GM20000 (cell line): ENCODE results near the gene PMM2.

Experiments
- DNase-seq: peaks from one replicate; pipeline ENCODE4 v3.0.0; 2012; ENCODE audit warnings: low spot score
- TF ChIP-seq, protein P1 (sequence below): IDR thresholded peaks from 2 replicates; pipeline ENCODE4 v1.5.1; 2012; ENCODE audit warnings: mild to moderate bottlenecking, control low read depth; ENCODE audit errors: extremely low read depth, missing control alignments

PMM2 gene

DNA sequence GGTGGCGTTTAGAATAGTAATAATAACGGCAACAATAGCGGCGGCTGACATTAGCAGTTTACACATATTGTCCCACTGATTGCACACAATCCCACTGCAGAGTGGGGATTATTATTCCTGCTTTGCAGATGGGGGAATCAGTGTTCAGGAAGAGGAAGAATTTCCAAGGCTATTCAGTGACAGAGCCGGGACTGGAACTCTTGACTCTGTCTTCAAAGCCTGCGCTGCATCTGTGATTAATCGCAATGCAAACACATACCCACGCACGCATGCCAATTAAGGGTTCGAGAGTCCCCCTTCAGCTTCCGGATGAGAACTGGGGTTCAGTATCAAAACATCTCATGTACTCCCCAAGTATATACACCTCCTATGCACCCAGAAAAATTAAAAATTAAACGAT lies 29.4 kb upstream of the PMM2 start:
- no peak for DNase-seq
- TF ChIP-seq, protein P1, sequence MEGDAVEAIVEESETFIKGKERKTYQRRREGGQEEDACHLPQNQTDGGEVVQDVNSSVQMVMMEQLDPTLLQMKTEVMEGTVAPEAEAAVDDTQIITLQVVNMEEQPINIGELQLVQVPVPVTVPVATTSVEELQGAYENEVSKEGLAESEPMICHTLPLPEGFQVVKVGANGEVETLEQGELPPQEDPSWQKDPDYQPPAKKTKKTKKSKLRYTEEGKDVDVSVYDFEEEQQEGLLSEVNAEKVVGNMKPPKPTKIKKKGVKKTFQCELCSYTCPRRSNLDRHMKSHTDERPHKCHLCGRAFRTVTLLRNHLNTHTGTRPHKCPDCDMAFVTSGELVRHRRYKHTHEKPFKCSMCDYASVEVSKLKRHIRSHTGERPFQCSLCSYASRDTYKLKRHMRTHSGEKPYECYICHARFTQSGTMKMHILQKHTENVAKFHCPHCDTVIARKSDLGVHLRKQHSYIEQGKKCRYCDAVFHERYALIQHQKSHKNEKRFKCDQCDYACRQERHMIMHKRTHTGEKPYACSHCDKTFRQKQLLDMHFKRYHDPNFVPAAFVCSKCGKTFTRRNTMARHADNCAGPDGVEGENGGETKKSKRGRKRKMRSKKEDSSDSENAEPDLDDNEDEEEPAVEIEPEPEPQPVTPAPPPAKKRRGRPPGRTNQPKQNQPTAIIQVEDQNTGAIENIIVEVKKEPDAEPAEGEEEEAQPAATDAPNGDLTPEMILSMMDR, result no peak

DNA sequence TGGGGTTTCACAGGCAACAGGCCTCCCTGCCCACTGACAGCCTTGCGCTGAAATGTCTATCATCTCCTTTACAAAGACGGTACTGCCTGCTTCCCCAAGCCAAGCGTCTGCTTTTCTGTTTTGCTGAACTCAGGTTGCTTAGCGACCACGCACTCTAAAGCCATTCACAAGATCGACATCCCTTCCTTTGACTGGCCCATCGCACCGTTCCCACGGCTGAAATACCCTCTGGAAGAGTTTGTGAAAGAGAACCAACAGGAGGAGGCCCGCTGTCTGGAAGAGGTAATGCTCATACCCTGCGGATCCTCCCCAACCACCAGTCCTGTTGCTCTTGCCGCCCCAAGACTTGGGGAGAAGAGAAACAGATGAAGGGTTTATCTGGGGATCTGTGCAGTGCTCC lies 28.9 kb upstream of the PMM2 start:
- TF ChIP-seq, protein P1, result no peak
- no peak for DNase-seq

DNA sequence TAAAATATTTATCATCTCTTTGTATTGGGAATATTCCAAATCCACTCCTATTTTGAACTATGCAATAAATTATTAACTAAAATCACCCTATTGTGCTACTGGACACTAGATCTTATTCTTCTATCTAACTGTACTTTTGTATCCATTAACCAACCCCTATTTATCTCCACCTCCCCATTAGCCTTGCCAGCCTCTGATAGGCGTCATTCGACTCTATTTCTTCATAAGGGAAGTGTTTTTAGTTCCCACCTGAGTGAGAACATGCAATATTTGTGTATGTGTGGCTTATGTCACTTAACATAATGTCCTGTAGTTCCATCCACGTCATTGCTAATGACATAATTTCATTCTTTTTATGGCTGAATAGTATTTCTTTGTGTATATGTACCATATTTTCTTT lies 24.1 kb upstream of the PMM2 start:
- DNase-seq, result no peak
- TF ChIP-seq, protein P1, result no peak

DNA sequence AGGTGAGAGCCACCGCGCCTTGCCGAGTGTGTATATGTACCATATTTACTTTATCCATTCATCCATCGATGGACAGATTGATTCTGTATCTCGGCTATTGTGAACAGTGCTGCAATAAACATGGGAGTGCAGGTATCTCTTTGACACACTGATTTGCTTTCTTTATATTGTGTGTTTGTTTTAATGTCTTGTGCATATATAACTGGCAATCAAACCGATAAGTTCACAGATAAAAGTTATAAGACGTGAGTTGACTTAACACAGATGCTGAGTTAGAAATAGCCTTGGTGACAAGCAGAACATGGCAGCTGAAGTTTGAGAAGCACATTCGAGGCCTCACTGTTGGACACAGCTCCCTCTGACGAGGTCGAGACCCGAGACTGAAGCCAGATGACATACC lies 23.4 kb upstream of the PMM2 start:
- TF ChIP-seq, protein P1, result no peak

DNA sequence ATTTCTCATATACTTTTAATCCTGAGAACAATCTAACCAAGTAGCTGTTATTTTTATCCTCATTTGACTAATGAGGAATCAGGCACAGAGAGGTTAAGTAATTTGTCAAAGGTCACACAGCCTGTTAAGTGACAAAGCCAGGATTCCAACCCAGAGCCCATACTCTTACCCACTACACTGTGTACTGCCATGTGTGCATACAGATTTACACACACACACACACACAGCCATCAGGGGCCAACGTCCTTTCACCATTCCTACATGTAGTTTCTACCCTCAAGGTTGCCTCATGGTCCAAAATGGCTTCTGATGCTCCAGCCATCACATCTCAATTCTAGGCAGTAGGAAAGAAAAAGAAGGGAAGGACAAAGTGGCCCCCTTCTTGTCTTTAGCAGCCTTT lies 22.3 kb upstream of the PMM2 start:
- TF ChIP-seq, protein P1, result no peak
- DNase-seq, result no peak

More for the DNA sequence above, 23.4 kb upstream of the PMM2 start:
- DNase-seq, result no peak

DNA sequence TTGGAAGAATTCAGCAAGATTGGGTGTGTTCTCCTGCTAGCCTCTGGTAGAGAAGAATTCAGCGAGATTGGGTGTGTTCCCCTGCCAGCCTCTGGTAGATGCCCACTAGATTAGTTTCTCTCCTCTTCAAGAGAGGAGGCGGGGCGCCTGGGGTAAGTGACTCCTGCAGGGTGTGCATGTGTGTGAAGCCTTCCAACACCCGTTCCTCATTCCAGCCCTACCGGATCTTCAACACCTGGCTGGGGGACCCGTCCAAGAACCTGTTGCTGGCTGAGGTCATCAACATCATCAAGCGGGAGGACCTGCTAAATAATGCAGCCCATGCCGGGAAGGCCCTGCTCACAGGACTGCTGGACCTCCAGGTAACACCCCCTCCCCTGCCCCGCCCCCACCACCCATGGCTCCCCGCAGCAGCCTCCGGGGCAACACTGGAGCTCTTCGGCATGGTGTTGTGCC lies 21.5 kb upstream of the PMM2 start:
- no peak for DNase-seq
- TF ChIP-seq, protein P1, result no peak

DNA sequence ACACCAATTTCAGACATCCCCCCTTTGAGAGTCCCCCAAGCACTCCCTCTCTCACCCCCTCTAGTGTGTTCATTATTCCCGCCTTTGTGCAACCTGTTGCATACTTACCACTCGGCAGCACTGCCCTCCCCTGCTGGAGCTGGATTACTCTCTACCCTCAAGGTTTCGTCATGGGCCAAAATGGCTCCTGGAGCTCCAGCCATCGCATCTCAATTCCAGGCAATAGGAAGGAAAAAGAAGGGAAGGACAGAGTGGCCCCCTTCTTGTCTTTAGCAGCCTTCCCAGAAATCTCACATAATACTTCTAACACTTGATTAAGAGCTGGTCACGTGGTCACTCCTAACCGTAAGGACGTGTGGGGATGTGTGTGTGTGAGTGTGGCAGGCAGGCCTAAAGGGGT lies 20.4 kb upstream of the PMM2 start:
- DNase-seq, result no peak
- TF ChIP-seq, protein P1, result no peak
